Kidney epithelial cell (primary cell): ENCODE data around the gene MARCOL. TPM values are rescaled to one million over a fixed set of nuclear protein-coding genes. Genes with fewer than 3 reads are reported as not detected.

ENCODE experiments used
- DNase-seq: peaks from one replicate; pipeline ENCODE4 v3.0.0-alpha.2; 2010; ENCODE audit warnings: low read depth
- H3K27me3 ChIP-seq: 2 replicates; pipeline ENCODE4 v1.6.0; 2011; ENCODE audit warnings: low read length; ENCODE audit not compliant: control insufficient read depth, insufficient read depth
- H3K36me3 ChIP-seq: 2 replicates; pipeline ENCODE4 v1.5.1; 2011; ENCODE audit warnings: low read length; ENCODE audit not compliant: control insufficient read depth, insufficient read depth
- H3K4me3 ChIP-seq: 2 replicates; pipeline ENCODE4 v1.5.1; 2011; ENCODE audit warnings: low read depth, mild to moderate bottlenecking, control low read depth, low read length
- total RNA-seq: library from RNA; depleted of rRNA; stranded (reverse); fragments of >200 nt; gene quantifications from 2 replicates; pipeline ENCODE4 v1.2.3, GENCODE V29; 2015
- TF ChIP-seq, protein P1 (sequence below): IDR thresholded peaks from 2 replicates; pipeline ENCODE4 v1.5.1; 2011; ENCODE audit warnings: mild to moderate bottlenecking, moderate library complexity, low read length, control low read depth, inconsistent platforms; ENCODE audit not compliant: insufficient read depth, poor library complexity, severe bottlenecking

Gene MARCOL, protein sequence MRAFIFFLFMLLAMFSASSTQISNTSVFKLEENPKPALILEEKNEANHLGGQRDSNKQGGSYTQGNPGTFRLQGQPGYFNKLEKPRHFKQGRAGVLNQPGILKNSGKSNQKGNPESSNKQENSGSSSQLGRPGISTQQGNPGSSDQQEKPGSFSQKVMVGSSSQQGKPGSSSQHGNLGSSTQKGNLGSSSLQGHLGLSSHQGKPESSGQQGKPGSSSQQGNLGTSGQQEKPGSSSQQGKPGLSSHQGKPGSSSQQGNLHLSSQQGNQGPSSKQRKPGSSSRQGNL
- total RNA-seq, result not detected in 2 replicates

DNA sequence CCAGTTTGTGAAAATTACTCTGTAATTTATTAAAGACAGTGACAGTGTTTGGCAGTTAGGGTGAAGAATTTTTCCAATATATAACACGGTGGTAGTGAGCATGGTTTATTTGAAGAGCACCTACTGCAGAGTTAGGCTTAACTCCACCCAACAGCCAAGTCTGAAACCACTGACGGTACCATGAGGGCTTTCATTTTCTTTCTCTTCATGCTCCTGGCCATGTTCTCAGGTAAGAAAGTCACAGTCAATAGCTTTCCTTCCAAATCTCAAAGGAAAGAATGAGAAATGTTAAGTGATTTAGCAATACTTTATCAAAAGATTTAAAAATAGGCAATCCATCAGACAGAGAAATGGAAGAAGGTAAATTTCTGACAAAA lies at the start of gene MARCOL:
TSS of gene MARCOL (plus strand) at position 108 of the 377 bp plus-strand sequence. CDS start at position 181, 73 bp downstream.
- TF ChIP-seq, protein P1, sequence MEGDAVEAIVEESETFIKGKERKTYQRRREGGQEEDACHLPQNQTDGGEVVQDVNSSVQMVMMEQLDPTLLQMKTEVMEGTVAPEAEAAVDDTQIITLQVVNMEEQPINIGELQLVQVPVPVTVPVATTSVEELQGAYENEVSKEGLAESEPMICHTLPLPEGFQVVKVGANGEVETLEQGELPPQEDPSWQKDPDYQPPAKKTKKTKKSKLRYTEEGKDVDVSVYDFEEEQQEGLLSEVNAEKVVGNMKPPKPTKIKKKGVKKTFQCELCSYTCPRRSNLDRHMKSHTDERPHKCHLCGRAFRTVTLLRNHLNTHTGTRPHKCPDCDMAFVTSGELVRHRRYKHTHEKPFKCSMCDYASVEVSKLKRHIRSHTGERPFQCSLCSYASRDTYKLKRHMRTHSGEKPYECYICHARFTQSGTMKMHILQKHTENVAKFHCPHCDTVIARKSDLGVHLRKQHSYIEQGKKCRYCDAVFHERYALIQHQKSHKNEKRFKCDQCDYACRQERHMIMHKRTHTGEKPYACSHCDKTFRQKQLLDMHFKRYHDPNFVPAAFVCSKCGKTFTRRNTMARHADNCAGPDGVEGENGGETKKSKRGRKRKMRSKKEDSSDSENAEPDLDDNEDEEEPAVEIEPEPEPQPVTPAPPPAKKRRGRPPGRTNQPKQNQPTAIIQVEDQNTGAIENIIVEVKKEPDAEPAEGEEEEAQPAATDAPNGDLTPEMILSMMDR, result no peak
- no peak for DNase-seq
- H3K27me3 ChIP-seq, result no peaks in the 10 kb centered on the region
- H3K36me3 ChIP-seq, result no peaks in the 10 kb centered on the region
- H3K4me3 ChIP-seq, result no peak within 1 kb of the TSS

DNA sequence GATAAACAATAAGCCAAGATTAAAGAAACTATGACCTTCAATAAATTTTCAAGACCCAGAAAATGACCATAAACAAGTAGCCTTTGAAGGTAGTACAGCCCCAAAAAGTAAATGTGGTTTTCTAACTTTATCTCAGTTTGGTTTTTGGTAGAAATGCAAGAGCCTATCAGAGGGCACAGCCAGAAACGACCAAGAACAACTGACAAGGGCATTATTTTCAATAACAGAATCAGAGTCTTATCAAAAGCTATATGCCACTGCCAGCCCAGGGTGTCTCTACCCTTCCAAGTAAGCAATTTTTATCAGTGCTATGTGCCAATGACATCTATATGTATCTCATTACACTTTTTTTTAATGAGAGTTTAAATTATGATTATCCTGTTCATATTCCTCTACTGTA lies 47.3 kb upstream of the MARCOL start:
- TF ChIP-seq, protein P1, result no peak

DNA sequence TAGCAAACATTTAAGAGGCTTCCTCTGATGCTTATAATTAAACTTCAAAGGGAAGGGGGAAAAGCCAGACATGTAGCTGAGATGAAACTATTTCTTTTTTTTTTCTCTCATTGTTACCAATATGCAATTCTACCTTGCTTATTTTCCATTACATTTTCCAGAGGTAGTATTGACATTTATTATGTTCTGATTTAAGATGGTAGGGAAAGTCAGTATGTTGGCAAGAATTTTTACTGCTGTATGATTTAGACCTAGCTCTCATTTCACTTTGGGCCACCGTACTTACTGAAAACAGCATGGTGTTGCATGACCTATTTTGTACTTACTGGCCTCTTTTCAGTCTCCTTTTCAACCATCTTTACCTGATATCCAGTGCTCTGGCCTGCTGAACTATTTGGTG lies 45.1 kb upstream of the MARCOL start:
- TF ChIP-seq, protein P1, result no peak
- DNase-seq, result no peak
- H3K27me3 ChIP-seq, result no peaks in the 10 kb centered on the region
- H3K4me3 ChIP-seq, result no peak overlapping the region
- no peaks in the 10 kb centered on the region for H3K36me3 ChIP-seq

More for the DNA sequence above, 47.3 kb upstream of the MARCOL start:
- Histone ChIP-seq H3K4me3 (no peak overlapping the region), H3K27me3 (no peaks in the 10 kb centered on the region), H3K36me3 (no peaks in the 10 kb centered on the region)
- no peak for DNase-seq

DNA sequence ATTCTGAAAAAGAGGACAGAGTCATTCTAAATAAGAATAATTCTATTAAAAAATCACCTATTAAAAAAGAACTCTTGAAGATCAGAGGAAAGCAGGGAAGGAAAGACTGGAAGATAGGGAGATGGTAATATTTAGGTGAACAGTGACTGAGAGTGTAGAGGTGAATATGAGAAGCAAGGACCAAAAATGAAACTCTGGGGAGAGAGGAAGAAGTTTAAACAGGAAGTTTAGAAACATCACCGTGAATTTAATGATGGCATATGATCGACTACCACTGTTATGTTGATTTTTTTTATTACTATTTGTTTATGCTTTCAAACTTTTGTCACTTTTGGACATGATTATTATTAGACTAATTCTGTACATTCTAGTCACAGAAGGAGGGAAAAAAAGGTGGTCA lies 37.2 kb upstream of the MARCOL start:
- Histone ChIP-seq H3K36me3 (no peaks in the 10 kb centered on the region), H3K27me3 (no peaks in the 10 kb centered on the region), H3K4me3 (no peak overlapping the region)
- no peak for DNase-seq
- TF ChIP-seq, protein P1, result no peak

DNA sequence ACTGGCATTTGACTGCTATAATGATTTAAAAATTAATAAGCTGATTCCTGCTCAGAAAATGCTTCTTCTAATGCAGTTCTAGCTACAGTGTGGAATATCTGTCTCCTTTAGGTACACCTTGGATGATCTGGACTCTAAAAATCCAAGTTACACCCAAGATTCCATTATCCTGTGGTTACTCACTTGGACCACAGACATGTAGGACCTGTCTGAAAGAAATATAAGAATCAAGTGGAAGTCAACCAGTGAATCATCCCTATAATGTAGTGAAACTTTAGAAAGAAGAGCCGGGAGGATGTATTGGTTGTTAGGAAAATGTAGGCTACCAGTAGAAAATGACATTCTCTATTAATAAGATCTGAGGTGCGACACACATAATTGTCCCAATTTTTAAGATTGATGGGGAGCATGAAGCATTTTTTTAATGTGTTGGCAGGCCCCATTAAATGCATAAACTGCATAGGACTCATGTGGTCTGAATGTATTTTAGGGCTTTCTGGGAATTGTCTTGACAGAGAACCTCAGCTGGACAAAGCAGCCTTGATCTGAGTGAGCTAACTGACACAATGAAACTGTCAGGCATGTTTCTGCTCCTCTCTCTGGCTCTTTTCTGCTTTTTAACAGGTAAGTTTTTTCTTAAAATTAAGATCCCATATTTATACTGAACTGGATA lies 35.7 kb upstream of the MARCOL start, which contains the start of gene SPINK6:
TSS of gene SPINK6 (plus strand) at position 512 of the 673 bp plus-strand sequence. CDS start at position 567, 55 bp downstream.
- no peak within 1 kb of the TSS for H3K4me3 ChIP-seq
- peak; percentile 7 for DNase-seq
- no peaks in the 10 kb centered on the region for H3K36me3 ChIP-seq
- H3K27me3 ChIP-seq, result no peaks in the 10 kb centered on the region
- TF ChIP-seq, protein P1, result no peak
